Endodermal cell (in vitro differentiated cells): ENCODE data around the gene CTXND2. TPM values are rescaled to one million over a fixed set of nuclear protein-coding genes. Genes with fewer than 3 reads are reported as not detected.
"Not testable (repeated sequence)": the region's sequence is repeated elsewhere in the genome, so short reads cannot be mapped to it uniquely, and the experiment has no call there.

ENCODE experiments used
- DNase-seq: peaks from one replicate; pipeline ENCODE4 v3.0.0-alpha.2; 2017
- H3K27ac ChIP-seq: 2 replicates; pipeline ENCODE4 v1.5.1; 2013; ENCODE audit warnings: mild to moderate bottlenecking, low read depth, low read length, moderate library complexity
- H3K27me3 ChIP-seq: 2 replicates; pipeline ENCODE4 v1.6.1; 2013; ENCODE audit warnings: mild to moderate bottlenecking, low read length, moderate library complexity; ENCODE audit not compliant: insufficient read depth, control insufficient read depth, poor library complexity, severe bottlenecking
- H3K36me3 ChIP-seq: 2 replicates; pipeline ENCODE4 v1.7.0; 2013; ENCODE audit warnings: mild to moderate bottlenecking, low read length, moderate library complexity; ENCODE audit not compliant: control insufficient read depth, insufficient read depth
- H3K4me1 ChIP-seq: one replicate; pipeline ENCODE4 v1.7.0; 2013; ENCODE audit warnings: low read length; ENCODE audit not compliant: control insufficient read depth, insufficient read depth
- H3K4me3 ChIP-seq: 2 replicates; pipeline ENCODE4 v1.5.1; 2013; ENCODE audit warnings: mild to moderate bottlenecking, low read length, moderate library complexity
- H3K9ac ChIP-seq: 2 replicates; pipeline ENCODE4 v1.6.1; 2013; ENCODE audit warnings: mild to moderate bottlenecking, low read length, moderate library complexity; ENCODE audit not compliant: poor library complexity, severe bottlenecking; ENCODE audit errors: extremely low read depth
- H3K9me3 ChIP-seq: 2 replicates; pipeline ENCODE4 v1.6.1; 2013; ENCODE audit warnings: mild to moderate bottlenecking, low read length, moderate library complexity; ENCODE audit not compliant: control insufficient read depth
- H3K27ac Mint-ChIP-seq: 2 replicates; pipeline ENCODE4 v1.8.0; 2020; ENCODE audit warnings: mixed read lengths
- H3K27me3 Mint-ChIP-seq: 2 replicates; pipeline ENCODE4 v1.8.0; 2021; ENCODE audit warnings: mild to moderate bottlenecking, mixed read lengths; ENCODE audit not compliant: insufficient read depth
- H3K36me3 Mint-ChIP-seq: 2 replicates; pipeline ENCODE4 v1.8.0; 2020; ENCODE audit warnings: low read depth, mixed read lengths
- H3K4me1 Mint-ChIP-seq: 2 replicates; pipeline ENCODE4 v1.8.0; 2020; ENCODE audit warnings: mixed read lengths
- H3K4me3 Mint-ChIP-seq: 2 replicates; pipeline ENCODE4 v1.8.0; 2020; ENCODE audit warnings: mild to moderate bottlenecking, moderate library complexity, mixed read lengths
- H3K9me3 Mint-ChIP-seq: 2 replicates; pipeline ENCODE4 v1.8.0; 2020; ENCODE audit warnings: mild to moderate bottlenecking, mixed read lengths
- WGBS, 2 experiments: methylation state at CpG; one replicate each; pipeline versions ENCODE4 v1.1.5 to v1.1.7; 2013; ENCODE audit warnings: missing lambda C conversion rate in 2 of 2, mixed read lengths in 1 of 2; ENCODE audit not compliant: insufficient coverage in 1 of 2, insufficient read length in 1 of 2; 5-methylcytosine and 5-hydroxymethylcytosine counted together
- total RNA-seq, 2 donors: library from RNA; stranded (reverse); fragmentation: NEBNext Ultra II Directional in 1 of 2; extraction: Animal tissue kit (Norgen Biotek cat#: 25700) in 1 of 2; gene quantifications; 2 replicates in 1 of 2; 3 replicates in 1 of 2; pipeline ENCODE4 v1.2.1, GENCODE V29; 2021
- TF ChIP-seq, protein P1 (sequence below): fragments of 200-600 bp; sonication (generic); conservative IDR thresholded peaks from 2 replicates; pipeline ENCODE4 v1.5.0; 2021; ENCODE audit warnings: antibody characterized with exemption, mild to moderate bottlenecking

CTXND2 gene
- total RNA-seq, 2 donors from 2014 or later: not detected

DNA sequence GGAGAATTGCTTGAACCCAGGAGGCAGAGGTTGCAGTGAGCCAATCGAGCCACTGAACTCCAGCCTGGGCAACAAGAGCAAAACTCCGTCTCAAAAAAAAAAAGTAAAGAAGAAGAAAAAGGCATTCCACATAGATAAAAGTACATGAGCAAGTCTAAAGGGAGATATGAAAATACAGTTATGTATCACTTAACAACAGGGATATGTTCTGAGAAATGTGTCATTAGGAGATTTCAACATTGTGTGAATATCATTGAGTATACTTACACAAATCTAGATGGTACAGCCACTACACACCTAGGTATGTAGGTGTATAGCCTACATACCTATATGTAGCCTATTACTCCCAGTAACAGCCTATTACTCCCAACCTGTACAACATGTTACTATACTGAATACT lies 23.2 kb upstream of the CTXND2 start:
- Histone ChIP-seq H3K27ac (no peak overlapping the region), H3K9me3 (no peaks in the 10 kb centered on the region), H3K9ac (no peak overlapping the region), H3K4me3 (no peak overlapping the region), H3K27me3 (no peaks in the 10 kb centered on the region), H3K4me1 (no peaks in the 10 kb centered on the region), H3K36me3 (peaks cover 20% of the 10 kb centered on the region)
- H3K4me3 Mint-ChIP-seq: no peak overlapping the region
- TF ChIP-seq, protein P1, sequence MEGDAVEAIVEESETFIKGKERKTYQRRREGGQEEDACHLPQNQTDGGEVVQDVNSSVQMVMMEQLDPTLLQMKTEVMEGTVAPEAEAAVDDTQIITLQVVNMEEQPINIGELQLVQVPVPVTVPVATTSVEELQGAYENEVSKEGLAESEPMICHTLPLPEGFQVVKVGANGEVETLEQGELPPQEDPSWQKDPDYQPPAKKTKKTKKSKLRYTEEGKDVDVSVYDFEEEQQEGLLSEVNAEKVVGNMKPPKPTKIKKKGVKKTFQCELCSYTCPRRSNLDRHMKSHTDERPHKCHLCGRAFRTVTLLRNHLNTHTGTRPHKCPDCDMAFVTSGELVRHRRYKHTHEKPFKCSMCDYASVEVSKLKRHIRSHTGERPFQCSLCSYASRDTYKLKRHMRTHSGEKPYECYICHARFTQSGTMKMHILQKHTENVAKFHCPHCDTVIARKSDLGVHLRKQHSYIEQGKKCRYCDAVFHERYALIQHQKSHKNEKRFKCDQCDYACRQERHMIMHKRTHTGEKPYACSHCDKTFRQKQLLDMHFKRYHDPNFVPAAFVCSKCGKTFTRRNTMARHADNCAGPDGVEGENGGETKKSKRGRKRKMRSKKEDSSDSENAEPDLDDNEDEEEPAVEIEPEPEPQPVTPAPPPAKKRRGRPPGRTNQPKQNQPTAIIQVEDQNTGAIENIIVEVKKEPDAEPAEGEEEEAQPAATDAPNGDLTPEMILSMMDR: no peak
- 98% methylated on average over 2 of the region's 2 CpGs; no CpG with 5 or more reads in 1 of the 2 experiments for WGBS, 2 experiments
- H3K36me3 Mint-ChIP-seq: peaks cover 35% of the 10 kb centered on the region
- no peaks in the 10 kb centered on the region for H3K4me1 Mint-ChIP-seq
- no peaks in the 10 kb centered on the region for H3K27me3 Mint-ChIP-seq
- DNase-seq: no peak
- H3K27ac Mint-ChIP-seq: no peak overlapping the region
- no peaks in the 10 kb centered on the region for H3K9me3 Mint-ChIP-seq

GRCh38 chr1:150864200-150864599 lies 22.7 kb upstream of the CTXND2 start:
- H3K27ac Mint-ChIP-seq, H3K9me3 ChIP-seq, H3K4me3 Mint-ChIP-seq, H3K4me1 Mint-ChIP-seq, DNase-seq, H3K9ac ChIP-seq, H3K4me1 ChIP-seq, H3K27me3 ChIP-seq, H3K4me3 ChIP-seq, H3K27me3 Mint-ChIP-seq, H3K27ac ChIP-seq, H3K9me3 Mint-ChIP-seq: not testable (repeated sequence)
- WGBS, 2 experiments: no CpG with 5 or more reads among the region's 3 CpGs
- H3K36me3 ChIP-seq: peaks cover 23% of the 10 kb centered on the region
- H3K36me3 Mint-ChIP-seq: peaks cover 39% of the 10 kb centered on the region

- TF ChIP-seq, protein P1: peak; percentile 45
- Histone ChIP-seq H3K9me3 (no peaks in the 10 kb centered on the region), H3K27ac (no peak overlapping the region), H3K36me3 (peaks cover 23% of the 10 kb centered on the region), H3K9ac (no peak overlapping the region), H3K4me1 (no peaks in the 10 kb centered on the region), H3K27me3 (no peaks in the 10 kb centered on the region), H3K4me3 (no peak overlapping the region)
- Mint-ChIP-seq H3K27ac (no peak overlapping the region), H3K36me3 (peaks cover 46% of the 10 kb centered on the region), H3K27me3 (no peaks in the 10 kb centered on the region), H3K4me3 (no peak overlapping the region), H3K4me1 (peaks cover 7% of the 10 kb centered on the region), H3K9me3 (no peaks in the 10 kb centered on the region)
- no peak for DNase-seq
Observed at GRCh38 chr1:150869683-150870082, 17.3 kb upstream of the CTXND2 start.

DNA sequence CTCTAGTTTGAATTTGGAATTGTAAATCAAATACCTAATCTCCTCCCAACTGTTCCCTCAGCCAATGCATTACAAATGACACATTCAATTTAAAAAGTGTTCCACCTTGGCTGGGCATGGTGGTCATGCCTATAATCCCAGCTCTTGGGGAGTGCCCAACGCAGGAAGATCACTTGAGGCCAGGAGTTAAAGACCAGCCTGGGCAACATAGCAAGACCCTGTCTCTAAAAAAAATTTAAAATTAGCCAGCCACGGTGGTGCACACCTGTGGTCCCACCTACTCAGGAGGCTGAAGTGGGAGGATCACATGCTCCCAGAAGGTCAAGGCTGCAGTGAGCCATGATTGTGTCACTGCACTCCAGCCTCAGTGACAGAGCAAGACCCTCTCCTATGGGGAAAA lies 14.4 kb upstream of the CTXND2 start:
- H3K9me3 Mint-ChIP-seq: no peaks in the 10 kb centered on the region

More for the DNA sequence above, 14.4 kb upstream of the CTXND2 start:
- no peaks in the 10 kb centered on the region for H3K27me3 Mint-ChIP-seq
- Histone ChIP-seq H3K9ac (no peak overlapping the region), H3K36me3 (peaks cover 23% of the 10 kb centered on the region), H3K27me3 (no peaks in the 10 kb centered on the region), H3K9me3 (no peaks in the 10 kb centered on the region), H3K4me1 (no peaks in the 10 kb centered on the region), H3K27ac (no peak overlapping the region), H3K4me3 (no peak overlapping the region)
- peaks cover 20% of the 10 kb centered on the region for H3K4me1 Mint-ChIP-seq
- peaks cover 43% of the 10 kb centered on the region for H3K36me3 Mint-ChIP-seq
- H3K4me3 Mint-ChIP-seq: no peak overlapping the region
- no peak for DNase-seq
- TF ChIP-seq, protein P1: no peak
- no peak overlapping the region for H3K27ac Mint-ChIP-seq
- WGBS, 2 experiments: 96 to 100% methylated on average over 2 of the region's 2 CpGs
